IPS DF 6.9 (cell line): ENCODE data around the gene SETD6.

Source experiments
- DNase-seq: peaks from one replicate; pipeline ENCODE4 v3.0.0-alpha.2; 2013; ENCODE audit warnings: low read depth, low spot score
- H3K27ac ChIP-seq: one replicate; pipeline ENCODE4 v1.5.1; 2013; ENCODE audit warnings: low read length, control low read depth
- H3K27me3 ChIP-seq: 2 replicates; pipeline ENCODE4 v1.6.1; 2013; ENCODE audit warnings: mild to moderate bottlenecking, low read length; ENCODE audit not compliant: control insufficient read depth, insufficient read depth
- H3K36me3 ChIP-seq: 2 replicates; pipeline ENCODE4 v1.6.1; 2013; ENCODE audit warnings: low read length; ENCODE audit not compliant: control insufficient read depth, insufficient read depth
- H3K4me1 ChIP-seq: 2 replicates; pipeline ENCODE4 v1.6.1; 2013; ENCODE audit warnings: low read length; ENCODE audit not compliant: control insufficient read depth, insufficient read depth
- H3K4me3 ChIP-seq: 2 replicates; pipeline ENCODE4 v1.5.1; 2013; ENCODE audit warnings: mild to moderate bottlenecking, low read length
- H3K9me3 ChIP-seq: 2 replicates; pipeline ENCODE4 v1.6.1; 2013; ENCODE audit warnings: low read length, inconsistent platforms; ENCODE audit not compliant: control insufficient read depth, insufficient read depth
- WGBS: extraction: QIAGEN DNeasy Blood & Tissue Kit; methylation state at CpG from one replicate; pipeline ENCODE4 v1.1.7; 2013; ENCODE audit warnings: mixed read lengths, missing lambda C conversion rate; ENCODE audit not compliant: insufficient read length, insufficient coverage; 5-methylcytosine and 5-hydroxymethylcytosine counted together

SETD6 gene

DNA sequence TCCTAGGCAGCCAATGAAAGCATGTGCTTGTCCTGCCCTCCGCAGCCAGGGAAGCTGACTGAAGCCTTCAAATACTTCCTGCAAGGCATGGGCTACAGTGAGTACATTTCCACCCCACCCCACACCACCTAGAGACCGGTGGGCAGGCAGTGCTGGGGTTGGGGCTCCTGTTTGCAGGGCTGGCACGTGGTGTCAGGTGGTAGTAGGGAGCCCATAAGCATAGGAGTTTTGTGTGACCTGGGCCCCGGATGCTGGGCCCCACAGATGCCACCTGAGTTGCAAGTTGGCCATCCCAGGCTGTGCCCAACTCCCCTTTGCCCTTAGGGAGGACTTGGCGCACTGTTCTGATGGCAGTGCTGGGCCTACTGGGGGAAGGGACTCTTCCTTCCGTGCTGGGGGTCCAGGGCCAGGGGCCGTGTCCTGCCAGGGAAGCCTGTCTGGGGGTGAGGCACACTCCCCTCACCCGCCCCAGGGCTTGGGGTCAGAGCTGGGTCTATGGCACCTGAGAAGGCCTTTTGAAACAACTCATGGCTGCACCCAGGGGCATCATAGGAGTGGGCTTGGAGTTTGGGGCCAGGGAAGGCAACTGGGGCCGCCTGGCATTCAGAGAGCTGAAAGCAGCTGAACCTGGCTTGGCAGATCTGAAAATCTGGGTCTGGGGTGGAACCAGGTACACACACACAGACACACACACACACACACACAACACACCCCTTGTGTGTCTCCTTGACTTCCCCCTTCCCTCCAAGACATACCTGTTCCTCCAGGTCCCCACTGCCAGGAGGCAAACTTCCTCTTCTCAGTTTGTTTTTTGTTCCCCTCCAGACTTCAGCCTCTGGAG is 5.8 kb upstream of the SETD6 start:
- no peaks in the 10 kb centered on the region for H3K4me1 ChIP-seq
- WGBS = no CpG with 5 or more reads among the region's 9 CpGs
- no peak overlapping the region for H3K27ac ChIP-seq
- no peaks in the 10 kb centered on the region for H3K27me3 ChIP-seq
- H3K9me3 ChIP-seq = no peaks in the 10 kb centered on the region
- H3K36me3 ChIP-seq = 0 out of 2 replicates have a peak, but pooled peaks cover 2% of the 10 kb centered on the region
- no peak overlapping the region for H3K4me3 ChIP-seq
- DNase-seq = no peak

DNA sequence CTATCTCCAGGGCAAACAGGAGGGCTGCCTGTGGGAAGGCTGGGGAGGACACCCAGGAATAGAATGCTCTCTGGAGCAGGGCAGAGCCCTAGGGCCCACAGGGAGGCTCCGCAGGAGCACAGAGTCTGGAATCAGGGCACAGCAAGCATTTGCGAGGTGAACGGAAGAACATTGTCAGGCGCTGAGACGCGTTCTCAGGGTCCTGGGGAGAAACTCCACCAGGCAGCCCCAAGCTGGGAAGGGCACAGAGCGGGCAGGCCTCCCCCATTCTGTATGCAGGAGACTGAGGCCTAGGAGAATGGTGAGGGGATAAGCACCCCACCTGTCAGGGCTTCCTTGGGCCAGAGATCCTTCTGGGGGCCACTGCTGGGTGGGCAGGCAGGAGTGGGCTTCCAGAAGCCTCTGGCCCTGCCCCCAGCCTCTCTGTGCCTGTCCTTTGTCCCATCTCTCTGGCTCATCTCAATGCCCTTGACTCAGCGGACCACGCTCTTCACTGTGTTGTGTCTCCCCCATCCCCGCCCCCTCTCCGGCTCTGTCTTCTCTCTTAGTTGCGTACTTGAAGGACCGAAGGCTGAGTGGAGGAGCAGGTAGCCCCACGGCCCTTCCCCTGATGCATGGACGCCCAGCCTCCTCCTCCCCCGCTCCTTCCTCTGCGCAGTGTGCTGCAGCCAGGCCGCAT is 5.1 kb upstream of the SETD6 start:
- no peak overlapping the region for H3K27ac ChIP-seq
- no CpG with 5 or more reads among the region's 18 CpGs for WGBS
- 0 out of 2 replicates have a peak, but pooled peaks cover 2% of the 10 kb centered on the region for H3K36me3 ChIP-seq
- H3K4me3 ChIP-seq = no peak overlapping the region; the same call in 1 of the 2 replicates
- H3K9me3 ChIP-seq = no peaks in the 10 kb centered on the region
- no peaks in the 10 kb centered on the region for H3K4me1 ChIP-seq
- no peak for DNase-seq
- no peaks in the 10 kb centered on the region for H3K27me3 ChIP-seq

DNA sequence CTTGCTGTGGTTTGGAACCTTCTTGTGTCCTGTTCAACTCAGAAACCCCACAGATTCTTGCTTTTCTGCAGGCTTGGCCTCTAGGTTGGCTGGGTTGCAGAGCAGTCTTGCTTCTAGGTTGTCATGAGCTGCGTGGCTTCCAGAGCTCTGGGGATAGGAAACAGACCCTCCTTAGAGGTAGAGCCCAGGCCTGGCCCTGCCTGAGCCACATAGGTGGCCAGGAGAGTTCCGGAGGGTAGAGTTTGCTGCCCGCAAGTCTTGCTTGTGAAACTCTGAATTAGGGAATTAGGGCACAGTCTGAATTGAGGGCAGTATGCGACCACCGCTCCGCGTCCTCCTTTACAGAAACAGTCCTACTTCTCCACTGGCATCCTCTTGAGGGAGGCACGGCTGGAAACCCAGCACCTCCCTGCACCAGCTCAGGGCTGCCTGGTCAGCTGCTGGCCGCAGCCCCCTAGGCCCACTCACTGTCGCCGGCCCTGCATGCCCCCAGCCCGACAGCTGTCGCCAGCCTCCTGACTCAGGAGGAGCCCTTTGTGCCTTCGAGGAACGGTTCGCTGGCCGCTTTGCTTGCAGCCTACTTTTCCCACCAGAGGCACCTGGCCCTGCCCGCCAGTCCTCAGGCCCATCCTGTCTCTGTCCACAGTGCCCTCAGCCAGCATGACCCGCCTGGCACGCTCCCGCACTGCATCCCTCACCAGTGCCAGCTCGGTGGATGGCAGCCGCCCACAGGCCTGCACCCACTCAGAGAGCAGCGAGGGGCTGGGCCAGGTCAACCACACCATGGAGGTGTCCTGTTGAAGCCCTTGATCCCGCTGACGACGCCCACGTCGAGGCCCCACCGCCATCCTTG is 4.3 kb upstream of the SETD6 start:
- Histone ChIP-seq H3K4me1 (no peaks in the 10 kb centered on the region), H3K27me3 (no peaks in the 10 kb centered on the region), H3K36me3 (0 out of 2 replicates have a peak, but pooled peaks cover 2% of the 10 kb centered on the region), H3K4me3 (no peak overlapping the region), H3K9me3 (no peaks in the 10 kb centered on the region), H3K27ac (no peak overlapping the region)
- no CpG with 5 or more reads among the region's 30 CpGs for WGBS
- no peak for DNase-seq

DNA sequence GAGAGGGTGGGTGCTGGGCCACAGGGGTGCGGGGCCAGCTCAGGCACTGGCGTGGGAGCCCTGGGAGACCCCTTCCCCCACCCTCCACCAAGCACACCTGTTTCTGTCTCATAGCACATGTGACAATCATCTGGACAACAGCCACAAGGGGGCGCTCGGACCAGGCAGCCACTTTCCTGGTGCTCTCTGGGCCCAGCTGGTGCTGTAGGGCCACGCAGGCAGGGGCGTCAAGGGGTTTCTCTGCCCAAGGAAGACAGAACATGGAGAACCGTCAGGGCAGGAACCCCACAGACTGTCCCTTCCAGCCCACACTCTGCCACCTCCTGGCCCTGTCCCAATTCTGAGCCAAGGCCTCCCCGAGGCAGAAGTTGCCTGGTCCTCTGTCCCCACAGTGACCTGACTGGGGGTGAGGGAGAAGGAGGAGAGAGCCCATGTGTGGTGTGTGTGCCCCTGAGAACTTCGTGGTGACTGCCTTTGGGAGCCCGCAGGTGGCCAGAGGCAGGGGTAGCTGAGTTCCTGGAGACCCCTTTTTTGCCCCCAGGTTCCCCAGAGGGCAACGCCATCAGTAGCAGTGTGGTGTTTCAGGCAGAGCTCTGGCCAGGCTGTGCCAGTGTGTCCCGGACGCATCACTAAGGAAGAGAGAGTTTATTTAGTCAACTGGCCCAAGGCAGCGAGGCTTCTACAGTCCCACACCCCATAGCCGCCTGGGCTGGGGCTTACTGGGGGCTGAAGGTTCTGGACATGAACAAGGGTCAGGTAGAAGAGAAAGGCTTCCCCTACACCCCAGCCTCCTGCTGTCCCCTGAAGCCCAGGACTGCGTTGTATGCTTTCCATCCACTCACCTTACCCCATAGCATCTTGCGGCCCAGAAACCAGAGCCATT is 3.1 kb upstream of the SETD6 start:
- peak; percentile 66 for DNase-seq
- no peak overlapping the region for H3K4me3 ChIP-seq
- WGBS = no CpG with 5 or more reads among the region's 17 CpGs
- no peaks in the 10 kb centered on the region for H3K9me3 ChIP-seq
- peaks cover 2% of the 10 kb centered on the region; the same call in 1 of the 2 replicates for H3K4me1 ChIP-seq
- no peaks in the 10 kb centered on the region for H3K27me3 ChIP-seq
- no peak overlapping the region for H3K27ac ChIP-seq
- H3K36me3 ChIP-seq = peaks cover 2% of the 10 kb centered on the region; the same call in 1 of the 2 replicates

DNA sequence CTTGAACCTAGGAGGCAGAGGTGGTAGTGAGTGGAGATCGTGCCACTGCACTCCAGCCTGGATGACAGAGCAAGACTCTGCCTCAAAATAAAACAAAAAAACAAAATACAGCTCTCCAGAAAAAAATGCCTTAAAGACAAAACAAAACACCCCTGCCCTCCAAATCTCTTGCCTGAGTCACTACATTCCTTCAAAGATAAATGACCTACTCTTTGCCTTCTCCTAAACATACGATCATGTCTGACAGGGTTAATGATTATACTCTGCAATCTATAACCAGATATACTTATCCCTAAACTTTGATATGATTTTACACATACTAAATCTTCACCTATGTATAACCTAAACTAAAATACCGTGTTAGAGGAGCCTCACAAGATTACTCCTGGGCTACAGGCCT is 1.4 kb upstream of the SETD6 start:
- Histone ChIP-seq H3K27ac (no peak overlapping the region), H3K27me3 (no peaks in the 10 kb centered on the region), H3K36me3 (peaks cover 9% of the 10 kb centered on the region; the same call in 1 of the 2 replicates), H3K4me1 (peaks cover 2% of the 10 kb centered on the region; the same call in 1 of the 2 replicates), H3K9me3 (no peaks in the 10 kb centered on the region), H3K4me3 (no peak overlapping the region)
- 100% methylated on average over 1 of the region's 3 CpGs for WGBS
- no peak for DNase-seq

DNA sequence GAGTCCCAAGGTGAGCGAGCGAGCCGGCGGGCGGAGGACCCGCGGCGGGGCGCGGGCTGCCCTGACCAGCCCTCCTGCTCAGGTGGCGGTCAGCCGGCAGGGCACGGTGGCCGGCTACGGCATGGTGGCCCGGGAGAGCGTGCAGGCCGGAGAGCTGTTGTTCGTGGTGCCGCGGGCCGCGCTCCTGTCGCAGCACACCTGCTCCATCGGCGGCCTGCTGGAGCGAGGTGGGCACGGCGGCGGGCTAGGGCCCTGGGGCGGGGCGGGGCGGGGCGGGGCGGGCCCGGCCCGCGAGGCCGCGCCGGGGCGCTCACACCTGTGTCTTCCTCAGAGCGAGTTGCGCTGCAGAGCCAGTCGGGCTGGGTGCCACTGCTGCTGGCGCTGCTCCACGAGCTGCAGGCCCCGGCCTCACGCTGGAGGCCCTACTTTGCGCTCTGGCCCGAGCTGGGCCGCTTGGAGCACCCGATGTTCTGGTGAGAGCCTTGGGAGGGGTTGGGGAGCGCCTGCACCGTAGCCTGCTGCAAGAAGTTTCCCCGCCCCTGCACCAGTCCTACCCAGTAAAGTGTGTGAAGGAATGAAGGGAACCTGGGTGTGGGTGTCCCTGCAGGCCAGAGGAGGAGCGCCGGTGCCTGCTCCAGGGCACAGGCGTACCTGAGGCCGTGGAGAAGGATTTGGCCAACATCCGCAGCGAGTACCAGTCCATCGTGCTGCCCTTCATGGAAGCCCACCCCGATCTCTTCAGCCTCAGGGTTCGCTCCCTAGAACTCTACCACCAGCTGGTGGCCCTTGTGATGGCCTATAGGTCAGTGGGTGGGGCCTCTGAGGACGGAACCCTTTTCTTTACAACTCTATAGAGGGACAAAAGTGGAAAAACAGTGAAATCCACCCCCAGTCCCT is 802 bp downstream of the SETD6 start:
- H3K36me3 ChIP-seq = peaks cover 11% of the 10 kb centered on the region; the same call in 1 of the 2 replicates

DNA sequence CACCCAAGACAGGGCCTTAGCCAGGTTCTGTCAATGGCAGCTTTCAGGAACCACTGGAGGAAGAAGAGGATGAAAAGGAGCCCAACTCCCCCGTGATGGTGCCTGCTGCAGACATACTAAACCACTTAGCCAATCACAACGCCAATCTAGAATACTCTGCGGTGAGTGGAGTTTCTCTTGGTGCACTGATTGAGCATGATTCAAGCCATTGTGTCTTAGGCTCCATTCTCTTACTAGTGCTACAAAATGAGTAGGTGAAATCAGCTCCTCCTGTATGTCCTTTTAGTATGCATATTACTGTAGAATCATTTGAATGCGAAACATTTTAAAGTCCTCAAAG is 1.4 kb downstream of the SETD6 start:
- WGBS = no CpG with 5 or more reads among the region's 4 CpGs
- peaks cover 11% of the 10 kb centered on the region; the same call in 1 of the 2 replicates for H3K36me3 ChIP-seq
- H3K27ac ChIP-seq = no peak overlapping the region
- H3K4me3 ChIP-seq = no peak overlapping the region
- no peaks in the 10 kb centered on the region for H3K27me3 ChIP-seq
- DNase-seq = no peak
- peaks cover 2% of the 10 kb centered on the region; the same call in 1 of the 2 replicates for H3K4me1 ChIP-seq
- no peaks in the 10 kb centered on the region for H3K9me3 ChIP-seq

More for the DNA sequence above, 802 bp downstream of the SETD6 start:
- H3K4me3 ChIP-seq = peak overlapping the region; percentile 89
- H3K27me3 ChIP-seq = no peaks in the 10 kb centered on the region
- H3K9me3 ChIP-seq = no peaks in the 10 kb centered on the region
- DNase-seq = no peak
- WGBS = no CpG with 5 or more reads among the region's 66 CpGs
- H3K4me1 ChIP-seq = peaks cover 2% of the 10 kb centered on the region; the same call in 1 of the 2 replicates
- no peak overlapping the region for H3K27ac ChIP-seq

DNA sequence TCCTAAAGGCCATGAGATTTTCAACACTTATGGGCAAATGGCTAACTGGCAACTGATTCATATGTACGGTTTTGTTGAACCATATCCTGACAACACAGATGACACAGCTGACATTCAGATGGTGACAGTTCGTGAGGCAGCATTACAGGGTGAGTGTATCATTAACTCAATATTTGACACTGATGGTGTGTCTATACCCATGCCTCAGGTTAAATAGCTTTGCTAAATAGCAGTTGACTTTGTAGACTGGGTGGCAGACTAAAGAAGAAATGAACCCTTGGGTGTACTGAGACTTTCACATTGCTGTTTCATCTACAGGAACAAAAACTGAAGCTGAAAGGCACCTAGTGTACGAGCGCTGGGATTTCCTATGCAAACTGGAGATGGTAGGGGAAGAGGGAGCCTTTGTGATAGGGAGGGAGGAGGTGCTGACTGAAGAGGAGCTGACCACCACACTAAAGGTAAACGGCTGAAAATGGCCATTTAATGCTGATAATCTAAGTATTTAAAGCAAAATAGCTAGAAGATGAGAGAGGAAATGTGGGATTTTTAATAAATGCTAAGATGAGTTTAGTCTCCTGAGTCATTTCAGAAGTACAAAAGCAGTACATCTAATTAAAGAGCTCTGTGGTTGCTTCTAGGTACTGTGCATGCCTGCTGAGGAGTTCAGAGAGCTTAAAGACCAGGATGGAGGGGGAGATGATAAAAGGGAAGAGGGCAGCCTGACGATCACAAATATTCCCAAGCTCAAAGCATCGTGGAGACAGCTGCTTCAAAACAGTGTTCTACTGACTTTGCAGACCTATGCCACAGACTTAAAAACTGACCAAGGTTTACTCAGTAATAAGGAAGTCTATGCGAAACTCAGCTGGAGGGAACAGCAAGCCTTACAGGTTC is 3.0 kb downstream of the SETD6 start:
- Histone ChIP-seq H3K27me3 (no peaks in the 10 kb centered on the region), H3K4me1 (peaks cover 2% of the 10 kb centered on the region; the same call in 1 of the 2 replicates), H3K4me3 (no peak overlapping the region), H3K9me3 (no peaks in the 10 kb centered on the region), H3K36me3 (peaks cover 11% of the 10 kb centered on the region; the same call in 1 of the 2 replicates), H3K27ac (no peak overlapping the region)
- no CpG with 5 or more reads among the region's 8 CpGs for WGBS
- no peak for DNase-seq
